Gastroesophageal sphincter (tissue), 3 donors: Measurements from ENCODE around the gene CIAO2B.

Experiments used
- EP300 ChIP-seq: sonication (generic); formaldehyde crosslinking; IDR thresholded peaks from one replicate; pipeline ENCODE4 v1.6.1; 2017; ENCODE audit warnings: antibody characterized with exemption, mild to moderate bottlenecking
- POLR2AphosphoS5 ChIP-seq: sonication (generic); formaldehyde crosslinking; IDR thresholded peaks from one replicate; pipeline ENCODE4 v1.6.1; 2017; ENCODE audit warnings: antibody characterized with exemption
- TF ChIP-seq, protein P1 (sequence below), 4 experiments: fragments of 200-600 bp in 2 of 4; fragments of 450-650 bp in 2 of 4; sonication (generic) in 1 of 4; IDR thresholded peaks; one replicate each; pipeline ENCODE4 v1.5.1; 2017 to 2019; ENCODE audit warnings: antibody characterized with exemption in 4 of 4, mild to moderate bottlenecking in 2 of 4, moderate library complexity in 2 of 4

GRCh38 chr16:66964049-66964448, 29.8 kb upstream of the CIAO2B start:
- TF ChIP-seq POLR2AphosphoS5 (no peak), EP300 (no peak)
- TF ChIP-seq, protein P1, sequence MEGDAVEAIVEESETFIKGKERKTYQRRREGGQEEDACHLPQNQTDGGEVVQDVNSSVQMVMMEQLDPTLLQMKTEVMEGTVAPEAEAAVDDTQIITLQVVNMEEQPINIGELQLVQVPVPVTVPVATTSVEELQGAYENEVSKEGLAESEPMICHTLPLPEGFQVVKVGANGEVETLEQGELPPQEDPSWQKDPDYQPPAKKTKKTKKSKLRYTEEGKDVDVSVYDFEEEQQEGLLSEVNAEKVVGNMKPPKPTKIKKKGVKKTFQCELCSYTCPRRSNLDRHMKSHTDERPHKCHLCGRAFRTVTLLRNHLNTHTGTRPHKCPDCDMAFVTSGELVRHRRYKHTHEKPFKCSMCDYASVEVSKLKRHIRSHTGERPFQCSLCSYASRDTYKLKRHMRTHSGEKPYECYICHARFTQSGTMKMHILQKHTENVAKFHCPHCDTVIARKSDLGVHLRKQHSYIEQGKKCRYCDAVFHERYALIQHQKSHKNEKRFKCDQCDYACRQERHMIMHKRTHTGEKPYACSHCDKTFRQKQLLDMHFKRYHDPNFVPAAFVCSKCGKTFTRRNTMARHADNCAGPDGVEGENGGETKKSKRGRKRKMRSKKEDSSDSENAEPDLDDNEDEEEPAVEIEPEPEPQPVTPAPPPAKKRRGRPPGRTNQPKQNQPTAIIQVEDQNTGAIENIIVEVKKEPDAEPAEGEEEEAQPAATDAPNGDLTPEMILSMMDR (IDR thresholded peaks at IDR 0.05) = no peak
